Spleen (tissue), 11 donors: ENCODE results near the gene PABPC1L. TPM values are rescaled to one million over a fixed set of nuclear protein-coding genes. Genes with fewer than 3 reads are reported as not detected.
A peak's percentile ranks its signal among the peaks of the same experiment; 100 is the strongest.
"Not testable (repeated sequence)": the region's sequence is repeated elsewhere in the genome, so short reads cannot be mapped to it uniquely, and the experiment has no call there.

Experiments
- DNase-seq: peaks from one replicate; pipeline ENCODE4 v3.0.0-alpha.2; 2020
- H3K27ac ChIP-seq, 8 donors: fragments of 200-600 bp; sonication (generic) in 7 of 8; 1 replicate in 4 of 8; 2 replicates in 4 of 8; pipeline versions ENCODE4 v1.5.0 to v1.8.0; 2016 to 2021; ENCODE audit warnings: inconsistent platforms in 4 of 8, mild to moderate bottlenecking in 4 of 8, moderate library complexity in 1 of 8
- H3K27me3 ChIP-seq, 7 donors: fragments of 200-600 bp; sonication (generic) in 6 of 7; replicated peaks in 1 of 7; 1 replicate in 4 of 7; 2 replicates in 3 of 7; pipeline versions ENCODE4 v1.5.0 to v1.8.0; 2016 to 2021; ENCODE audit warnings: inconsistent platforms in 3 of 7, mild to moderate bottlenecking in 1 of 7
- H3K36me3 ChIP-seq, 6 donors: fragments of 200-600 bp; sonication (generic) in 5 of 6; 1 replicate in 4 of 6; 2 replicates in 2 of 6; pipeline versions ENCODE4 v1.5.0 to v1.8.0; 2016 to 2021; ENCODE audit warnings: inconsistent platforms in 2 of 6
- H3K4me1 ChIP-seq, 6 donors: fragments of 200-600 bp; sonication (generic) in 5 of 6; 1 replicate in 3 of 6; 2 replicates in 3 of 6; pipeline versions ENCODE4 v1.5.0 to v1.8.0; 2016 to 2021; ENCODE audit warnings: inconsistent platforms in 3 of 6
- H3K4me3 ChIP-seq, 8 donors: fragments of 200-600 bp; sonication (generic) in 7 of 8; 1 replicate in 4 of 8; 2 replicates in 4 of 8; pipeline versions ENCODE4 v1.5.0 to v1.8.0; 2016 to 2021; ENCODE audit warnings: inconsistent platforms in 4 of 8, mild to moderate bottlenecking in 4 of 8, moderate library complexity in 2 of 8
- H3K9me3 ChIP-seq, 8 donors: fragments of 200-600 bp; sonication (generic) in 7 of 8; 1 replicate in 4 of 8; 2 replicates in 4 of 8; pipeline versions ENCODE4 v1.5.0 to v1.8.0; 2016 to 2021; ENCODE audit warnings: inconsistent platforms in 4 of 8
- POLR2A ChIP-seq, 3 donors: fragments of 450-650 bp; IDR thresholded peaks; one replicate each; pipeline ENCODE4 v1.5.1; 2017; ENCODE audit warnings: antibody characterized with exemption in 3 of 3, mild to moderate bottlenecking in 1 of 3
- POLR2AphosphoS5 ChIP-seq, 3 donors: sonication (generic); formaldehyde crosslinking; IDR thresholded peaks; one replicate each; pipeline ENCODE4 v1.5.1; 2017; ENCODE audit warnings: antibody characterized with exemption in 3 of 3
- WGBS, 5 donors: extraction: QIAGEN DNeasy Blood & Tissue Kit in 3 of 5; methylation state at CpG; one replicate each; pipeline versions ENCODE4 v1.1.5 to v1.1.7; 2013 to 2018; 5-methylcytosine and 5-hydroxymethylcytosine counted together
- intact Hi-C: fragments of 100-400 bp; cut with DNase I; formaldehyde crosslinking; loops from one replicate; pipeline ENCODE4 v1.15.0; 2023; ENCODE audit warnings: low total_unique reads
- polyA plus RNA-seq, 3 donors: library from polyadenylated mRNA; stranded (reverse); fragments of 200-250 nt; gene quantifications; one replicate each; pipeline ENCODE4 v1.2.1, GENCODE V29; 2013
- total RNA-seq, 7 donors: library from RNA; depleted of rRNA in 3 of 7; stranded (reverse); fragments of >200 nt in 3 of 7; fragmentation: NEBNext Ultra II Directional in 4 of 7; extraction: Animal tissue kit (Norgen Biotek cat#: 25700) in 4 of 7; gene quantifications; one replicate each; pipeline versions ENCODE4 v1.1.0 to v1.2.1, GENCODE V29; 2016 to 2021
- TF ChIP-seq, protein P1 (sequence below), 11 experiments: fragments of 200-600 bp in 7 of 11; fragments of 450-650 bp in 4 of 11; sonication (generic) in 4 of 11; IDR thresholded peaks in 8 of 11; conservative IDR thresholded peaks in 3 of 11; 1 replicate in 7 of 11; 2 replicates in 4 of 11; pipeline versions ENCODE4 v1.4.0 to v1.8.0; 2016 to 2021; ENCODE audit warnings: antibody characterized with exemption in 11 of 11, inconsistent platforms in 4 of 11, mild to moderate bottlenecking in 1 of 11
- donor health status: healthy with polysubstance abuse.
- donor health status: DM: no; HTN: no; CAD: no; lungs with moderate emphysema.
- donor health status: DM: no; HTN: no; CAD: no.
- donor health status: Bipolar disorder and iron deficiency.
- donor health status: healthy.
- donor health status: DM: no; HTN: no; CAD: no.
- donor health status: DM: yes; HTN: yes; CAD: no.

Gene PABPC1L
- total and polyA plus RNA-seq, 10 donors: 27.0 to 61.4 (median 33.8) TPM

DNA sequence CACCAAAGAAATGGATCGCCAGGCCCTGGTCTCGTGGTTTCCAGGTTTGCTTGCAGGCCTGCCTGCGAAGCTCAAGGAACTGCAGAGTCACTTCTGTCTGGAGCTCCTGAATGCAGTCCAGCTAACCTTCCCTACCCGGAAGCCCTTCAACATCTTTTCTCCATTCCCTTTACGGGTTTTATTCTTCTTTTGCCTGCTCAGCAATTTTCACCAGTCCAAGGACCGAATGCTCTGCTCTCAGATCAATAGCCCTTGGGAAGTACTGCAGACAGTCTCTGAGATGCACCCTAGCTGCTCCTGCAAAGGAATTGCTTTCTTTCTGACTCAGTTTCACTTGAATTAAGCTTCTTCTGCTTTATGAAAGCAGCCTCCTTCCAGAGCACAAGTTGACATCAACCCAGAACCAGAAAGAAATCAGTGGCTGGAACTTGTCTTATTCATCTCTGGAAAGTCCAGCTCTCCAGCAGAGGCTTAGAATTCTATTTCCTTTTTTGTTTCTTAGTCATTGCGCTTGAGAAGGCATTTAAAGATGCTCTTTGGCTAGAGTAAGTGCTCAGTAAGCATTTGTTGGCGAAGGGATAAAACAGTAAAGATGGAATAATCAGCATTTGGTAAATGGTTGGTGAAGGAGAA lies 43.0 kb upstream of the PABPC1L start:
- peak overlapping the region in 1 of 8 donors; percentile 55 for H3K4me3 ChIP-seq
- no peak for TF ChIP-seq POLR2AphosphoS5 (IDR thresholded peaks at IDR 0.05)
- TF ChIP-seq POLR2A (IDR thresholded peaks at IDR 0.05): no peak
- TF ChIP-seq, protein P1, sequence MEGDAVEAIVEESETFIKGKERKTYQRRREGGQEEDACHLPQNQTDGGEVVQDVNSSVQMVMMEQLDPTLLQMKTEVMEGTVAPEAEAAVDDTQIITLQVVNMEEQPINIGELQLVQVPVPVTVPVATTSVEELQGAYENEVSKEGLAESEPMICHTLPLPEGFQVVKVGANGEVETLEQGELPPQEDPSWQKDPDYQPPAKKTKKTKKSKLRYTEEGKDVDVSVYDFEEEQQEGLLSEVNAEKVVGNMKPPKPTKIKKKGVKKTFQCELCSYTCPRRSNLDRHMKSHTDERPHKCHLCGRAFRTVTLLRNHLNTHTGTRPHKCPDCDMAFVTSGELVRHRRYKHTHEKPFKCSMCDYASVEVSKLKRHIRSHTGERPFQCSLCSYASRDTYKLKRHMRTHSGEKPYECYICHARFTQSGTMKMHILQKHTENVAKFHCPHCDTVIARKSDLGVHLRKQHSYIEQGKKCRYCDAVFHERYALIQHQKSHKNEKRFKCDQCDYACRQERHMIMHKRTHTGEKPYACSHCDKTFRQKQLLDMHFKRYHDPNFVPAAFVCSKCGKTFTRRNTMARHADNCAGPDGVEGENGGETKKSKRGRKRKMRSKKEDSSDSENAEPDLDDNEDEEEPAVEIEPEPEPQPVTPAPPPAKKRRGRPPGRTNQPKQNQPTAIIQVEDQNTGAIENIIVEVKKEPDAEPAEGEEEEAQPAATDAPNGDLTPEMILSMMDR (IDR thresholded peaks at IDR 0.05 in 8 of 11, conservative IDR thresholded peaks at IDR 0.05 in 3 of 11): no peak
- intact Hi-C loops: loop anchor here (5.0 to 10.0 kb wide), 2 partner anchors 120 to 182 kb away; partner anchors contain the start of gene KCNK15

GRCh38 chr20:44869471-44869870 lies 40.4 kb upstream of the PABPC1L start:
- Histone ChIP-seq H3K9me3 (no peaks in the 10 kb centered on the region), H3K27ac (no peak overlapping the region), H3K36me3 (no peaks in the 10 kb centered on the region), H3K4me3 (no peak overlapping the region), H3K27me3 (peaks cover 0 to 16% (median 0%) of the 10 kb centered on the region in 7 donors), H3K4me1 (peaks cover 0 to 16% (median 10%) of the 10 kb centered on the region in 6 donors)
- DNase-seq: no peak
- intact Hi-C loops: loop anchor here (5.0 to 10.0 kb wide), 2 partner anchors 122 to 185 kb away; partner anchors contain the start of gene KCNK15
- TF ChIP-seq POLR2AphosphoS5 (IDR thresholded peaks at IDR 0.05) (no peak), POLR2A (IDR thresholded peaks at IDR 0.05) (no peak)
- TF ChIP-seq, protein P1 (IDR thresholded peaks at IDR 0.05 in 8 of 11, conservative IDR thresholded peaks at IDR 0.05 in 3 of 11): no peak
- WGBS, 5 donors: 77 to 89% (median 82%) methylated on average over 5 of the region's 5 CpGs

More for the DNA sequence above, 43.0 kb upstream of the PABPC1L start:
- DNase-seq: no peak
- H3K27me3 ChIP-seq: peaks cover 0 to 16% (median 0%) of the 10 kb centered on the region in 7 donors
- WGBS, 5 donors: 38 to 58% (median 51%) methylated on average over 8 of the region's 8 CpGs
- H3K27ac ChIP-seq: no peak overlapping the region
- H3K9me3 ChIP-seq: no peaks in the 10 kb centered on the region
- peaks cover 0 to 16% (median 10%) of the 10 kb centered on the region in 6 donors for H3K4me1 ChIP-seq
- H3K36me3 ChIP-seq: no peaks in the 10 kb centered on the region

DNA sequence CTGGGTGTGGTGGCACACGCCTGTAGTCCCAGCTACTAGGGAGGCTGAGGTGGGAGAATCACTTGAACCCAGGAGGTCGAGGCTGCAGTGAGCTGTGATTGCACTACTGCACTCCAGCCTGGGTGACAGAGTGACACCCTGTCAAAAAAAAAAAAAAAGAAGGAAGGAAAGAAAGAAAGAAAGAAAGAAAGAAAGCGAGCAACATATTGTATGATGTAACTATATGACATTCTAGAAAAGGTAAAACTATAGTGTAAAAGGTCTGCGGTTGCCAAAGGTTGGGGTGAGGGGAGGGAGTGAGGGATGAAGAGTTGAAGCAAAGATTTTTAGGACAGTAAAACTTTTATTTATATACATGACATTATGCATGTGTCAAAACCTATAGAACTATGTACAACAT lies 27.5 kb upstream of the PABPC1L start:
- H3K4me3 ChIP-seq, H3K36me3 ChIP-seq, intact Hi-C loops, H3K27ac ChIP-seq, H3K27me3 ChIP-seq, DNase-seq, H3K9me3 ChIP-seq: not testable (repeated sequence)
- WGBS, 5 donors: 77 to 92% (median 86%) methylated on average over 4 of the region's 4 CpGs
- peaks cover 8 to 29% (median 21%) of the 10 kb centered on the region in 6 donors for H3K4me1 ChIP-seq

DNA sequence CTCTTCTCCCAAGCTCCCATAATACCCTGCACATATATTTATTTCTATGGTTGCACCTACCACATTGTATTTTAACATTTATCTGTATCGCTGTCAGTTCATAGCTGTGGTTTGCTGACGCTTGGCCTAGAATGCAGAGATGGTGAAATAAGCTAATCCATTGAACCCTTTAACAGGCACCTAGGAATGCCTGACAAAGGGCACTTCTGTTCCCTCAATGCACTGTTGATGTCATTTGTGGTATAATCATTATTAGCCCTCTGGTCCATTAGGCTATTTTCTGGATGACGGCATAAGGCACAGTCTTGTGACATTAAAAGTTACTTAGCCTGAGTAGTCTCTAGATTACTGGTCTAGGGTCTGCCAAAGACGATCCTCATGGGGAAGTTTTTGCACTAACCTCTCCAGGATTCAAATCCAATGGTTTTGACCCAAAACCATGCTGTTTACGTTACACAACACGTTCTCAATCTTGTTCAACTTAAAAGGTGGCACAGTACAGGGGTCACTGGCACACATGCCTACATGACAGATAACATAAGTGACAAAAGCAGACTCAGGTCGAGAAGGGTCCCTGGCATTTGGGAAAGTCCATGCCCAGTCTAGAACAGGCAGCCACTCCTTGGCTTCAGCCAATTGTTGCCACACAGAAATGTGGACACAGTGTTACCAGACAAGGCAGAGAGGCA lies 26.5 kb upstream of the PABPC1L start:
- 93 to 96% (median 94%) methylated on average over 7 of the region's 7 CpGs for WGBS, 5 donors
- TF ChIP-seq, protein P1 (IDR thresholded peaks at IDR 0.05 in 8 of 11, conservative IDR thresholded peaks at IDR 0.05 in 3 of 11): no peak
- TF ChIP-seq POLR2AphosphoS5 (IDR thresholded peaks at IDR 0.05) (no peak), POLR2A (IDR thresholded peaks at IDR 0.05) (no peak)
- peak overlapping the region in 1 of 8 donors; percentile 97 for H3K27ac ChIP-seq
- intact Hi-C loops: no loop called here
- no peak overlapping the region for H3K4me3 ChIP-seq
- no peaks in the 10 kb centered on the region for H3K27me3 ChIP-seq
- no peaks in the 10 kb centered on the region for H3K9me3 ChIP-seq
- no peak for DNase-seq
- peaks cover 0 to 7% (median 0%) of the 10 kb centered on the region in 6 donors for H3K36me3 ChIP-seq
- H3K4me1 ChIP-seq: peaks cover 18 to 39% (median 31%) of the 10 kb centered on the region in 6 donors
